Adrenal gland (tissue), 12 donors: ENCODE data around the gene NKX2-2. TPM values are rescaled to one million over a fixed set of nuclear protein-coding genes. Genes with fewer than 3 reads are reported as not detected.

Source experiments
- DNase-seq, 7 donors: peaks; one replicate each; pipeline ENCODE4 v3.0.0-alpha.2; 2019 to 2020
- H3K27ac ChIP-seq, 5 donors: fragments of 200-600 bp; sonication (generic) in 4 of 5; 1 replicate in 3 of 5; 2 replicates in 2 of 5; pipeline versions ENCODE4 v1.5.1 to v1.8.0; 2016 to 2020; ENCODE audit warnings: mild to moderate bottlenecking in 1 of 5
- H3K27me3 ChIP-seq: fragments of 200-600 bp; 2 replicates; pipeline ENCODE4 v1.8.0; 2021
- H3K36me3 ChIP-seq, 2 donors: fragments of 200-600 bp; replicated peaks in 1 of 2; 1 replicate in 1 of 2; 2 replicates in 1 of 2; pipeline versions ENCODE4 v1.5.1 to v1.8.0; 2018 to 2022
- H3K4me1 ChIP-seq, 2 donors: fragments of 200-600 bp; replicated peaks in 1 of 2; 1 replicate in 1 of 2; 2 replicates in 1 of 2; pipeline versions ENCODE4 v1.5.1 to v1.8.0; 2018 to 2021
- H3K4me3 ChIP-seq, 4 donors: fragments of 200-600 bp; sonication (generic) in 3 of 4; one replicate each; pipeline ENCODE4 v1.5.1; 2016 to 2018
- H3K9me3 ChIP-seq, 3 donors: fragments of 200-600 bp; sonication (generic) in 1 of 3; replicated peaks in 1 of 3; 1 replicate in 2 of 3; 2 replicates in 1 of 3; pipeline versions ENCODE4 v1.5.1 to v1.8.0; 2016 to 2021
- POLR2A ChIP-seq, 2 donors: fragments of 450-650 bp; IDR thresholded peaks; one replicate each; pipeline ENCODE4 v1.6.1; 2017; ENCODE audit warnings: antibody characterized with exemption in 2 of 2, mild to moderate bottlenecking in 2 of 2, moderate library complexity in 1 of 2
- WGBS, 4 donors: extraction: QIAGEN DNeasy Blood & Tissue Kit in 2 of 4; methylation state at CpG; one replicate each; pipeline versions ENCODE4 v1.1.5 to v1.1.7; 2013 to 2017; 5-methylcytosine and 5-hydroxymethylcytosine counted together
- intact Hi-C, 2 donors: fragments of 100-400 bp; cut with DNase I; formaldehyde crosslinking; loops; one replicate each; pipeline versions ENCODE4 v1.14.1 to v1.15.0; 2022 to 2023
- polyA plus RNA-seq, 3 donors: library from polyadenylated mRNA; stranded (reverse); fragments of 200-250 nt in 2 of 3; fragments of 350-450 nt in 1 of 3; fragmentation: Illumina TruSeq in 1 of 3; extraction: RNeasy Lipid Tissue Mini Kit (QIAGEN cat#74804) in 1 of 3; gene quantifications; one replicate each; pipeline ENCODE4 v1.2.3, GENCODE V29; 2013 to 2014
- total RNA-seq, 9 donors: library from RNA; depleted of rRNA in 4 of 9; stranded (reverse); fragments of >200 nt in 4 of 9; fragments of 120-200 nt in 1 of 9; fragmentation: NEBNext Ultra II Directional in 1 of 9; extraction: Animal tissue kit (Norgen Biotek cat#: 25700) in 1 of 9; gene quantifications; one replicate each; pipeline versions ENCODE4 v1.1.0 to v1.2.4, GENCODE V29; 2013 to 2023
- TF ChIP-seq, protein P1 (sequence below), 6 experiments: fragments of 450-650 bp in 4 of 6; fragments of 200-600 bp in 2 of 6; sonication (generic) in 1 of 6; IDR thresholded peaks; 1 replicate in 5 of 6; 2 replicates in 1 of 6; pipeline versions ENCODE4 v1.5.1 to v1.8.0; 2016 to 2021; ENCODE audit warnings: antibody characterized with exemption in 6 of 6, mild to moderate bottlenecking in 2 of 6, moderate library complexity in 1 of 6
- donor health status: healthy with polysubstance abuse.
- donor health status: Bipolar disorder and iron deficiency.
- donor health status: DM: yes; HTN: yes; CAD: no.
- donor health status: DM: no; HTN: no; CAD: no.
- donor health status: DM: no; HTN: no; CAD: no.
- donor health status: DM: yes; HTN: yes; CAD: no.

Gene NKX2-2
- total and polyA plus RNA-seq, 12 donors = not detected

DNA sequence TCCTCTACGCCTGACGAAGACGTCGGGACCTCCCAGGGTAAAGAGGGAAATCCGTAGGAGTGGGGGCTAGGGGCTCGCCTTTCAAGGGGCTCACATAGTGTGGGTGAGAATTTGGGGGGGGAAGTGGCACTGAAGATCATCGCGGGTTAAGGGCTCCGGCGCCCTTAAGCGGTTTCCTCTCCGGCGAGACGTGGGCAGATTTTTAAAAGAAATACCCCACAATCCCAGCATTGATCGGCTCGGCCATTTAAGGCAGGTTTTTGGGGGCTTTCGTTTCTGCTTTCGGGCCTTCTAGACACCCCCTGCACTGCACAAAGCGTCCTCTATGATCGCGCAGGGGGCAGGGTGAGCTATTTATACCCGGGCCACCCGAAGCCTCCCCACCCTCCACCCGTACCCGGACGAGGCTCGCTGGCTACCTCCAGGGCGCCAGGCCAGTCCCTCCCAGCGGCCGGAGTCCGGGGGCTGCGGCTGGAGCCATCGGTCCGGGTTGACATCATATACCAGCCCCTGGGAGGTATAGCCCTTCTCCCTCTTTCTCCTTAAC is 1.2 kb downstream of the NKX2-2 start:
- H3K4me3 ChIP-seq = no peak overlapping the region
- H3K4me1 ChIP-seq = peaks cover 22 to 33% of the 10 kb centered on the region in 2 donors
- WGBS, 4 donors = 1 to 3% (median 2%) methylated on average over 29 to 34 of the region's 34 CpGs
- TF ChIP-seq POLR2A (IDR thresholded peaks at IDR 0.05) = no peak
- TF ChIP-seq, protein P1, sequence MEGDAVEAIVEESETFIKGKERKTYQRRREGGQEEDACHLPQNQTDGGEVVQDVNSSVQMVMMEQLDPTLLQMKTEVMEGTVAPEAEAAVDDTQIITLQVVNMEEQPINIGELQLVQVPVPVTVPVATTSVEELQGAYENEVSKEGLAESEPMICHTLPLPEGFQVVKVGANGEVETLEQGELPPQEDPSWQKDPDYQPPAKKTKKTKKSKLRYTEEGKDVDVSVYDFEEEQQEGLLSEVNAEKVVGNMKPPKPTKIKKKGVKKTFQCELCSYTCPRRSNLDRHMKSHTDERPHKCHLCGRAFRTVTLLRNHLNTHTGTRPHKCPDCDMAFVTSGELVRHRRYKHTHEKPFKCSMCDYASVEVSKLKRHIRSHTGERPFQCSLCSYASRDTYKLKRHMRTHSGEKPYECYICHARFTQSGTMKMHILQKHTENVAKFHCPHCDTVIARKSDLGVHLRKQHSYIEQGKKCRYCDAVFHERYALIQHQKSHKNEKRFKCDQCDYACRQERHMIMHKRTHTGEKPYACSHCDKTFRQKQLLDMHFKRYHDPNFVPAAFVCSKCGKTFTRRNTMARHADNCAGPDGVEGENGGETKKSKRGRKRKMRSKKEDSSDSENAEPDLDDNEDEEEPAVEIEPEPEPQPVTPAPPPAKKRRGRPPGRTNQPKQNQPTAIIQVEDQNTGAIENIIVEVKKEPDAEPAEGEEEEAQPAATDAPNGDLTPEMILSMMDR (IDR thresholded peaks at IDR 0.05) = no peak
- intact Hi-C loops = no loop called here
- H3K36me3 ChIP-seq = no peaks in the 10 kb centered on the region
- no peaks in the 10 kb centered on the region for H3K9me3 ChIP-seq
- DNase-seq = no peak
- peaks cover 94% of the 10 kb centered on the region for H3K27me3 ChIP-seq
- no peak overlapping the region for H3K27ac ChIP-seq

GRCh38 chr20:21511850-21512633 is 1.8 kb downstream of the NKX2-2 start:
- WGBS, 4 donors = 4 to 24% (median 8%) methylated on average over 6 to 76 of the region's 76 CpGs
- Histone ChIP-seq H3K9me3 (no peaks in the 10 kb centered on the region), H3K36me3 (no peaks in the 10 kb centered on the region), H3K4me3 (no peak overlapping the region), H3K27ac (no peak overlapping the region), H3K4me1 (peaks cover 22 to 33% of the 10 kb centered on the region in 2 donors), H3K27me3 (peaks cover 94% of the 10 kb centered on the region)
- intact Hi-C loops = no loop called here
- TF ChIP-seq, protein P1 (IDR thresholded peaks at IDR 0.05) = no peak
- TF ChIP-seq POLR2A (IDR thresholded peaks at IDR 0.05) = no peak
- no peak for DNase-seq

DNA sequence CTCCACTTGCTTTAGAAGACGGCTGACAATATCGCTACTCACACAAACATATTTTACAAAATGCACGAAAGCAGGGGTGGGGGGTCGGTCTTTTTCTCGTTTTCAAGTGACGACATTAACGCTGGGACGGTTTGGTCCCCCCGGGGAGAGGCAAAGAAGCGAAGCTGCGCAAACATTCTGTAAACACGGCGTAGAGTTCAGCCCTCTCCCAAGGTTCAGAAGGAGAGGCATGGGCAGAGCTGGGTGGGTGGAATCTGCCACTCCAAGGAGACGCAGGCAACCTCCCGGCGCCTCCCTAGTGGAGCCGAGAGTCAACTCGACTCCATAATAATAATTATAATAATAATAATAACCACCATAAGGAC is 2.4 kb downstream of the NKX2-2 start:
- TF ChIP-seq POLR2A (IDR thresholded peaks at IDR 0.05) = no peak
- Histone ChIP-seq H3K36me3 (no peaks in the 10 kb centered on the region), H3K27me3 (peaks cover 92% of the 10 kb centered on the region), H3K9me3 (no peaks in the 10 kb centered on the region), H3K4me3 (no peak overlapping the region), H3K4me1 (peaks cover 22 to 33% of the 10 kb centered on the region in 2 donors), H3K27ac (no peak overlapping the region)
- intact Hi-C loops = no loop called here
- 42 to 50% (median 47%) methylated on average over 18 of the region's 18 CpGs for WGBS, 4 donors
- DNase-seq = no peak

GRCh38 chr20:21510414-21511384 is 3.2 kb downstream of the NKX2-2 start:
- intact Hi-C loops = no loop called here
- no peak overlapping the region for H3K27ac ChIP-seq
- DNase-seq = no peak
- H3K27me3 ChIP-seq = peaks cover 92% of the 10 kb centered on the region
- WGBS, 4 donors = 24 to 46% (median 33%) methylated on average over 26 to 62 of the region's 62 CpGs
- H3K36me3 ChIP-seq = no peaks in the 10 kb centered on the region
- TF ChIP-seq POLR2A (IDR thresholded peaks at IDR 0.05) = no peak
- TF ChIP-seq, protein P1 (IDR thresholded peaks at IDR 0.05) = no peak
- H3K4me1 ChIP-seq = peaks cover 26 to 40% of the 10 kb centered on the region in 2 donors
- H3K9me3 ChIP-seq = no peaks in the 10 kb centered on the region
- peak overlapping the region in 1 of 4 donors; percentile 43 for H3K4me3 ChIP-seq
